Memory B cell (primary cell): ENCODE results near the gene NOD1.
A peak's percentile ranks its signal among the peaks of the same experiment; 100 is the strongest.

Experiments
- ATAC-seq: fragments of 150-1000 bp; cut with Tn5 transposase; 2 replicates; pipeline ENCODE4 v1.10.0; 2021; ENCODE audit warnings: low read depth, mild to moderate bottlenecking, moderate library complexity
- DNase-seq, 2 donors: peaks; one replicate each; pipeline ENCODE4 v3.0.0; 2022; ENCODE audit warnings: low spot score in 2 of 2
- H3K27ac Mint-ChIP-seq: one replicate; pipeline ENCODE4 v1.8.0; 2022; ENCODE audit warnings: mild to moderate bottlenecking, moderate library complexity, mixed read lengths
- H3K27me3 Mint-ChIP-seq: one replicate; pipeline ENCODE4 v1.8.0; 2022; ENCODE audit warnings: mixed read lengths
- H3K36me3 Mint-ChIP-seq: one replicate; pipeline ENCODE4 v1.8.0; 2022; ENCODE audit warnings: mild to moderate bottlenecking, mixed read lengths
- H3K4me1 Mint-ChIP-seq: one replicate; pipeline ENCODE4 v1.8.0; 2022; ENCODE audit warnings: mixed read lengths
- H3K4me3 Mint-ChIP-seq: one replicate; pipeline ENCODE4 v1.8.0; 2022; ENCODE audit warnings: mild to moderate bottlenecking, moderate library complexity, mixed read lengths
- H3K9me3 Mint-ChIP-seq: one replicate; pipeline ENCODE4 v1.8.0; 2022; ENCODE audit warnings: mixed read lengths

Gene NOD1

GRCh38 chr7:30469303-30469702 lies 9.3 kb downstream of the NOD1 start:
- H3K36me3 Mint-ChIP-seq = peaks cover 20% of the 10 kb centered on the region
- H3K27ac Mint-ChIP-seq = peak overlapping the region; percentile 77
- H3K4me3 Mint-ChIP-seq = no peak overlapping the region
- peaks cover 57% of the 10 kb centered on the region for H3K4me1 Mint-ChIP-seq
- H3K27me3 Mint-ChIP-seq = no peaks in the 10 kb centered on the region
- DNase-seq (no peak), ATAC-seq (no peak)
- H3K9me3 Mint-ChIP-seq = no peaks in the 10 kb centered on the region

- Mint-ChIP-seq H3K27me3 (no peaks in the 10 kb centered on the region), H3K4me1 (peaks cover 57% of the 10 kb centered on the region), H3K36me3 (peaks cover 17% of the 10 kb centered on the region), H3K4me3 (no peak overlapping the region), H3K27ac (peak overlapping the region; percentile 77), H3K9me3 (no peaks in the 10 kb centered on the region)
- DNase-seq (no peak), ATAC-seq (no peak)
These were observed 9.8 kb downstream of the NOD1 start for GRCh38 chr7:30468791-30469190.

- H3K9me3 Mint-ChIP-seq = no peaks in the 10 kb centered on the region
- ATAC-seq = peak; percentile 32
- no peaks in the 10 kb centered on the region for H3K27me3 Mint-ChIP-seq
- H3K4me3 Mint-ChIP-seq = peak overlapping the region; percentile 33
- H3K4me1 Mint-ChIP-seq = peaks cover 57% of the 10 kb centered on the region
- peaks cover 13% of the 10 kb centered on the region for H3K36me3 Mint-ChIP-seq
- no peak for DNase-seq
- H3K27ac Mint-ChIP-seq = peak overlapping the region; percentile 77
These were observed 10.5 kb downstream of the NOD1 start for GRCh38 chr7:30468041-30468440.

GRCh38 chr7:30467271-30467670 lies 11.3 kb downstream of the NOD1 start:
- DNase-seq (no peak), ATAC-seq (peak; percentile 52)
- Mint-ChIP-seq H3K27me3 (no peaks in the 10 kb centered on the region), H3K36me3 (peaks cover 7% of the 10 kb centered on the region), H3K9me3 (no peaks in the 10 kb centered on the region), H3K4me1 (peaks cover 61% of the 10 kb centered on the region), H3K4me3 (no peak overlapping the region), H3K27ac (peak overlapping the region; percentile 77)

- H3K9me3 Mint-ChIP-seq = no peaks in the 10 kb centered on the region
- H3K4me1 Mint-ChIP-seq = peaks cover 55% of the 10 kb centered on the region
- no peak overlapping the region for H3K27ac Mint-ChIP-seq
- no peaks in the 10 kb centered on the region for H3K27me3 Mint-ChIP-seq
- ATAC-seq (no peak), DNase-seq (no peak)
- H3K4me3 Mint-ChIP-seq = no peak overlapping the region
- H3K36me3 Mint-ChIP-seq = peaks cover 8% of the 10 kb centered on the region
These were observed 12.3 kb downstream of the NOD1 start for GRCh38 chr7:30466266-30466665.

- Mint-ChIP-seq H3K4me1 (peaks cover 51% of the 10 kb centered on the region), H3K9me3 (no peaks in the 10 kb centered on the region), H3K4me3 (no peak overlapping the region), H3K27ac (no peak overlapping the region), H3K36me3 (peaks cover 8% of the 10 kb centered on the region), H3K27me3 (no peaks in the 10 kb centered on the region)
- ATAC-seq (no peak), DNase-seq (no peak)
These were observed 12.8 kb downstream of the NOD1 start for GRCh38 chr7:30465811-30466180.

GRCh38 chr7:30465046-30465810 lies 13.4 kb downstream of the NOD1 start:
- peaks cover 11% of the 10 kb centered on the region for H3K36me3 Mint-ChIP-seq
- H3K4me3 Mint-ChIP-seq = no peak overlapping the region
- no peaks in the 10 kb centered on the region for H3K9me3 Mint-ChIP-seq
- H3K4me1 Mint-ChIP-seq = peaks cover 51% of the 10 kb centered on the region
- H3K27me3 Mint-ChIP-seq = no peaks in the 10 kb centered on the region
- no peak for DNase-seq
- no peak for ATAC-seq
- peak overlapping the region; percentile 82 for H3K27ac Mint-ChIP-seq

- peaks cover 45% of the 10 kb centered on the region for H3K4me1 Mint-ChIP-seq
These were observed 14.3 kb downstream of the NOD1 start for GRCh38 chr7:30464231-30464671.

GRCh38 chr7:30463405-30464145 lies 15.0 kb downstream of the NOD1 start:
- ATAC-seq = peak; percentile 69
- H3K4me3 Mint-ChIP-seq = peak overlapping the region; percentile 41
- no peak overlapping the region for H3K27ac Mint-ChIP-seq
- H3K4me1 Mint-ChIP-seq = peaks cover 43% of the 10 kb centered on the region
- no peak for DNase-seq
- H3K9me3 Mint-ChIP-seq = no peaks in the 10 kb centered on the region
- H3K27me3 Mint-ChIP-seq = no peaks in the 10 kb centered on the region
- H3K36me3 Mint-ChIP-seq = peaks cover 11% of the 10 kb centered on the region

More at GRCh38 chr7:30464231-30464671, 14.3 kb downstream of the NOD1 start:
- Mint-ChIP-seq H3K4me3 (peak overlapping the region; percentile 37), H3K9me3 (no peaks in the 10 kb centered on the region), H3K27me3 (no peaks in the 10 kb centered on the region), H3K36me3 (peaks cover 11% of the 10 kb centered on the region), H3K27ac (peak overlapping the region; percentile 82)
- no peak for DNase-seq
- ATAC-seq = peak; percentile 42

- no peak for DNase-seq
- H3K36me3 Mint-ChIP-seq = peaks cover 14% of the 10 kb centered on the region
- H3K4me1 Mint-ChIP-seq = peaks cover 32% of the 10 kb centered on the region
- H3K9me3 Mint-ChIP-seq = no peaks in the 10 kb centered on the region
- ATAC-seq = no peak
- no peak overlapping the region for H3K4me3 Mint-ChIP-seq
- H3K27me3 Mint-ChIP-seq = no peaks in the 10 kb centered on the region
- no peak overlapping the region for H3K27ac Mint-ChIP-seq
These were observed 16.4 kb downstream of the NOD1 start for GRCh38 chr7:30462179-30462578.

- no peak for ATAC-seq
- no peak overlapping the region for H3K4me3 Mint-ChIP-seq
- no peaks in the 10 kb centered on the region for H3K9me3 Mint-ChIP-seq
- no peak for DNase-seq
- no peak overlapping the region for H3K27ac Mint-ChIP-seq
- H3K4me1 Mint-ChIP-seq = peaks cover 26% of the 10 kb centered on the region
- H3K27me3 Mint-ChIP-seq = no peaks in the 10 kb centered on the region
- peaks cover 19% of the 10 kb centered on the region for H3K36me3 Mint-ChIP-seq
These were observed 18.3 kb downstream of the NOD1 start for GRCh38 chr7:30460246-30460633.

GRCh38 chr7:30459591-30460245 lies 18.9 kb downstream of the NOD1 start:
- Mint-ChIP-seq H3K9me3 (no peaks in the 10 kb centered on the region), H3K4me1 (peaks cover 21% of the 10 kb centered on the region), H3K4me3 (no peak overlapping the region), H3K27me3 (no peaks in the 10 kb centered on the region), H3K36me3 (peaks cover 19% of the 10 kb centered on the region), H3K27ac (no peak overlapping the region)
- ATAC-seq (no peak), DNase-seq (no peak)

- Mint-ChIP-seq H3K36me3 (peaks cover 20% of the 10 kb centered on the region), H3K9me3 (no peaks in the 10 kb centered on the region), H3K4me3 (no peak overlapping the region), H3K27ac (no peak overlapping the region), H3K27me3 (no peaks in the 10 kb centered on the region), H3K4me1 (peaks cover 9% of the 10 kb centered on the region)
- ATAC-seq (no peak), DNase-seq (no peak)
These were observed 20.3 kb downstream of the NOD1 start for GRCh38 chr7:30458311-30458710.

GRCh38 chr7:30453921-30454320 lies 24.7 kb downstream of the NOD1 start:
- ATAC-seq (no peak), DNase-seq (no peak)
- Mint-ChIP-seq H3K36me3 (peaks cover 15% of the 10 kb centered on the region), H3K4me3 (no peak overlapping the region), H3K27me3 (no peaks in the 10 kb centered on the region), H3K27ac (no peak overlapping the region), H3K4me1 (no peaks in the 10 kb centered on the region), H3K9me3 (no peaks in the 10 kb centered on the region)
